HCT116 (cell line): ENCODE results near the gene HEMGN. TPM values are rescaled to one million over a fixed set of nuclear protein-coding genes. Genes with fewer than 3 reads are reported as not detected.

Experiments
- ATAC-seq: fragments of 200-7000 bp; cut with Tn5 transposase; 2 replicates; pipeline ENCODE4 v1.9.1; 2020; ENCODE audit warnings: mild to moderate bottlenecking, moderate library complexity
- BruUV-seq: library from RNA; stranded (reverse); fragments of 400-500 nt; replicated peaks from 2 replicates; lab custom pipeline; 2021; lab: Mats Ljungman, UMichigan
- CTCF ChIA-PET: fragments of 300-600 bp; sonication (Branson Sonifier 250); formaldehyde crosslinking; loops from one replicate; lab custom pipeline; 2021; ENCODE audit warnings: antibody characterized with exemption; lab: Charles Lee
- POLR2A ChIA-PET: fragments of 300-600, 350-600 bp; sonication (Branson Sonifier 250); formaldehyde crosslinking; loops from one replicate; lab custom pipeline; 2021; ENCODE audit warnings: antibody characterized with exemption; lab: Charles Lee
- RAD21 ChIA-PET, 2 experiments: fragments of 300-600 bp; sonication (Branson Sonifier 250); formaldehyde crosslinking; loops; one replicate each; lab custom pipeline; 2023; ENCODE audit warnings: low total read pairs in 2 of 2; ENCODE audit not compliant: uncharacterized antibody in 2 of 2, unreplicated experiment in 2 of 2, low non-redundant PET in 1 of 2; lab: Charles Lee
- DNase-seq: peaks from one replicate; pipeline ENCODE4 v3.0.0-alpha.2; 2010; ENCODE audit warnings: low read depth, low spot score
- H2AFZ ChIP-seq: fragments of 200-600 bp; shearing (Covaris generic), sonication (generic); 2 replicates; pipeline ENCODE4 v1.6.1; 2017; ENCODE audit warnings: low read depth, mixed run types, mixed read lengths, antibody characterized with exemption, low read length; ENCODE audit not compliant: poor library complexity, severe bottlenecking
- H3K27ac ChIP-seq: 2 replicates; pipeline ENCODE4 v1.5.1; 2012; ENCODE audit warnings: low read depth, low read length
- H3K27me3 ChIP-seq: fragments of 200-600 bp; sonication (generic); 2 replicates; pipeline ENCODE4 v1.6.1; 2016; ENCODE audit warnings: mixed run types, low read length, mixed read lengths; ENCODE audit not compliant: insufficient read depth
- H3K36me3 ChIP-seq, 2 experiments: fragments of 200-500 bp in 1 of 2; fragments of 200-600 bp in 1 of 2; sonication (Bioruptor generic) in 1 of 2; sonication (generic) in 1 of 2; 2 replicates each; pipeline versions ENCODE4 v1.5.1 to v1.6.1; 2014 to 2016; ENCODE audit warnings: low read length in 2 of 2, inconsistent platforms in 1 of 2, mixed read lengths in 1 of 2, mixed run types in 1 of 2; ENCODE audit not compliant: insufficient read depth in 2 of 2, control insufficient read depth in 1 of 2
- H3K4me1 ChIP-seq, 2 experiments: fragments of 200-600 bp in 1 of 2; sonication (generic) in 1 of 2; 2 replicates each; pipeline versions ENCODE4 v1.5.1 to v1.6.1; 2012 to 2017; ENCODE audit warnings: low read length in 2 of 2, inconsistent platforms in 1 of 2, mild to moderate bottlenecking in 1 of 2, mixed read lengths in 1 of 2, mixed run types in 1 of 2, moderate library complexity in 1 of 2; ENCODE audit not compliant: insufficient read depth in 2 of 2, control insufficient read depth in 1 of 2
- H3K4me2 ChIP-seq: fragments of 200-600 bp; sonication (generic); 2 replicates; pipeline ENCODE4 v1.6.1; 2017; ENCODE audit warnings: mixed run types, low read length, mixed read lengths
- H3K4me3 ChIP-seq, 2 experiments: fragments of 200-600 bp in 1 of 2; sonication (generic) in 1 of 2; replicated peaks in 1 of 2; 2 replicates each; pipeline ENCODE4 v1.5.1; 2011 to 2016; ENCODE audit warnings: low read length in 2 of 2, control low read depth in 1 of 2, low read depth in 1 of 2, mild to moderate bottlenecking in 1 of 2, mixed read lengths in 1 of 2, mixed run types in 1 of 2
- H3K79me2 ChIP-seq: fragments of 200-600 bp; sonication (generic); 2 replicates; pipeline ENCODE4 v1.6.1; 2017; ENCODE audit warnings: mild to moderate bottlenecking, mixed run types, low read length, moderate library complexity, mixed read lengths; ENCODE audit not compliant: insufficient read depth
- H3K9ac ChIP-seq: fragments of 200-600 bp; sonication (generic); 2 replicates; pipeline ENCODE4 v1.6.1; 2016; ENCODE audit warnings: low read length, mixed read lengths
- H3K9me2 ChIP-seq: fragments of 200-600 bp; sonication (generic), shearing (Covaris generic); 2 replicates; pipeline ENCODE4 v1.6.1; 2017; ENCODE audit warnings: mixed run types, mild to moderate bottlenecking, moderate library complexity; ENCODE audit not compliant: insufficient read depth
- H3K9me3 ChIP-seq, 2 experiments: fragments of 200-500 bp in 1 of 2; fragments of 200-600 bp in 1 of 2; sonication (Bioruptor generic) in 1 of 2; sonication (generic) in 1 of 2; 2 replicates each; pipeline ENCODE4 v1.6.1; 2014 to 2017; ENCODE audit warnings: low read length in 2 of 2, mixed read lengths in 2 of 2, inconsistent platforms in 1 of 2, low read depth in 1 of 2, mild to moderate bottlenecking in 1 of 2, mixed run types in 1 of 2, moderate library complexity in 1 of 2; ENCODE audit not compliant: control insufficient read depth in 1 of 2, insufficient read depth in 1 of 2
- H4K20me1 ChIP-seq: fragments of 200-600 bp; sonication (generic), shearing (Covaris generic); 2 replicates; pipeline ENCODE4 v1.6.1; 2017; ENCODE audit warnings: mixed run types, mild to moderate bottlenecking, moderate library complexity; ENCODE audit not compliant: insufficient read depth
- CEBPB ChIP-seq: IDR thresholded peaks from 2 replicates; pipeline ENCODE4 v1.6.1; 2012; ENCODE audit warnings: low read depth
- EZH2phosphoT487 ChIP-seq: fragments of 200-600 bp; IDR thresholded peaks from 2 replicates; pipeline ENCODE4 v1.6.1; 2018; ENCODE audit warnings: antibody characterized with exemption, borderline replicate concordance
- JUND ChIP-seq: IDR thresholded peaks from 2 replicates; pipeline ENCODE4 v1.6.1; 2012
- MAX ChIP-seq: IDR thresholded peaks from 2 replicates; pipeline ENCODE4 v1.6.1; 2012
- RAD21 ChIP-seq: IDR thresholded peaks from 2 replicates; pipeline ENCODE4 v1.6.1; 2012; ENCODE audit warnings: low read depth, mild to moderate bottlenecking
- SP1 ChIP-seq: IDR thresholded peaks from 2 replicates; pipeline ENCODE4 v1.6.1; 2012; ENCODE audit warnings: low read depth
- YY1 ChIP-seq: IDR thresholded peaks from 2 replicates; pipeline ENCODE4 v1.6.1; 2011; ENCODE audit warnings: low read length, low read depth, moderate library complexity, mild to moderate bottlenecking; ENCODE audit not compliant: insufficient replicate concordance; ENCODE audit errors: extremely low read depth
- ZBTB33 ChIP-seq: IDR thresholded peaks from 2 replicates; pipeline ENCODE4 v1.6.1; 2011; ENCODE audit warnings: mild to moderate bottlenecking, low read length, moderate library complexity; ENCODE audit not compliant: insufficient replicate concordance; ENCODE audit errors: extremely low read depth
- ZFX ChIP-seq: fragments of 450-650 bp; IDR thresholded peaks from 2 replicates; pipeline ENCODE4 v1.6.1; 2017
- intact Hi-C: fragments of 100-400 bp; cut with micrococcal nuclease; formaldehyde crosslinking; loops from 2 replicates; pipeline ENCODE4 v1.10.0; 2022
- total RNA-seq: library from RNA; stranded (reverse); gene quantifications from one replicate; pipeline ENCODE4 v1.2.1, GENCODE V29; 2021; ENCODE audit not compliant: unreplicated experiment

The HEMGN gene
- total RNA-seq, 1 experiment from 2014 or later, result not detected

- TF ChIP-seq SP1 (no peak), RAD21 (peak; percentile 77), JUND (no peak)
Observed at GRCh38 chr9:97900738-97901565, 37.0 kb downstream of the HEMGN start (continued).

- BruUV-seq, result no TSS peak
- H3K79me2 ChIP-seq, result no peaks in the 10 kb centered on the region
- ChIA-PET CTCF (interaction anchor here (0.6 to 3.5 kb wide), 8 partner anchors 10 to 431 kb away, joined by 3 to 30 read pairs (median 4); partner anchors contain the start of gene XPA), RAD21 (no interaction called here), POLR2A (no interaction called here)
- intact Hi-C loops, result loop anchor here (5.0 kb wide), 1 partner anchor 433 kb away; no protein-coding TSS in a partner anchor
- DNase-seq (no peak), ATAC-seq (no peak)
- H3K9me3 ChIP-seq, result no peaks in the 10 kb centered on the region
- TF ChIP-seq EZH2phosphoT487 (no peak), YY1 (no peak), CEBPB (no peak), MAX (no peak), JUND (no peak), ZFX (no peak), ZBTB33 (no peak)
- no peak overlapping the region for H2AFZ ChIP-seq
- H3K4me2 ChIP-seq, result no peak overlapping the region
- H3K36me3 ChIP-seq, result no peaks in the 10 kb centered on the region; a peak in 1 of 4 replicates
- no peaks in the 10 kb centered on the region for H3K9me2 ChIP-seq
- no peak overlapping the region for H3K4me3 ChIP-seq
- H3K4me1 ChIP-seq, result no peaks in the 10 kb centered on the region
- no peaks in the 10 kb centered on the region for H3K27me3 ChIP-seq
- no peak overlapping the region for H3K9ac ChIP-seq
- H4K20me1 ChIP-seq, result no peaks in the 10 kb centered on the region
- H3K27ac ChIP-seq, result no peak overlapping the region
Observed at GRCh38 chr9:97900103-97900737, 37.8 kb downstream of the HEMGN start.
